OCI-LY7 (cell line): ENCODE data around the gene CIDEB. TPM values are rescaled to one million over a fixed set of nuclear protein-coding genes. Genes with fewer than 3 reads are reported as not detected.

Source experiments
- BruUV-seq: library from RNA; stranded (reverse); fragments of 400-500 nt; replicated peaks from 2 replicates; lab custom pipeline; 2021; lab: Mats Ljungman, UMichigan
- CTCF ChIA-PET: fragments of 300-600 bp; sonication (Branson Sonifier 250); formaldehyde crosslinking; loops from one replicate; lab custom pipeline; 2022; ENCODE audit warnings: antibody characterized with exemption; ENCODE audit not compliant: unreplicated experiment; lab: Charles Lee
- POLR2A ChIA-PET: fragments of 300-600 bp; sonication (Branson Sonifier 250); formaldehyde crosslinking; loops from one replicate; lab custom pipeline; 2022; ENCODE audit warnings: antibody characterized with exemption; lab: Charles Lee
- DNase-seq: peaks from one replicate; pipeline ENCODE4 v3.0.0-alpha.2; 2015; ENCODE audit warnings: low spot score
- H2AFZ ChIP-seq: fragments of 200-600 bp; sonication (generic), shearing (Covaris generic); 2 replicates; pipeline ENCODE4 v1.6.1; 2014; ENCODE audit warnings: mild to moderate bottlenecking, antibody characterized with exemption, low read length, moderate library complexity
- H3K27ac ChIP-seq: fragments of 200-600 bp; sonication (generic); 2 replicates; pipeline ENCODE4 v1.5.1; 2014; ENCODE audit warnings: mixed run types, low read depth, mild to moderate bottlenecking, moderate library complexity, low read length, inconsistent platforms; ENCODE audit not compliant: poor library complexity, severe bottlenecking
- H3K36me3 ChIP-seq: fragments of 200-600 bp; sonication (generic); 2 replicates; pipeline ENCODE4 v1.6.1; 2014; ENCODE audit warnings: mild to moderate bottlenecking, antibody characterized with exemption, low read length, moderate library complexity, mixed read lengths; ENCODE audit not compliant: insufficient read depth
- H3K4me1 ChIP-seq: fragments of 200-600 bp; sonication (generic); 2 replicates; pipeline ENCODE4 v1.5.1; 2014; ENCODE audit warnings: mild to moderate bottlenecking, low read length; ENCODE audit not compliant: insufficient read depth, poor library complexity, severe bottlenecking
- H3K4me2 ChIP-seq: fragments of 200-600 bp; sonication (generic); 2 replicates; pipeline ENCODE4 v1.6.1; 2014; ENCODE audit warnings: mild to moderate bottlenecking, low read length
- H3K4me3 ChIP-seq: fragments of 200-600 bp; sonication (generic); 2 replicates; pipeline ENCODE4 v1.5.1; 2014; ENCODE audit warnings: mild to moderate bottlenecking, low read depth, low read length; ENCODE audit not compliant: poor library complexity, severe bottlenecking
- H3K79me2 ChIP-seq: fragments of 200-600 bp; sonication (generic); 2 replicates; pipeline ENCODE4 v1.6.1; 2016; ENCODE audit warnings: low read depth, mild to moderate bottlenecking, low read length, moderate library complexity, mixed read lengths; ENCODE audit not compliant: insufficient read depth
- H3K9me2 ChIP-seq: fragments of 200-600 bp; sonication (generic); 2 replicates; pipeline ENCODE4 v1.6.1; 2016; ENCODE audit warnings: mild to moderate bottlenecking, low read length, mixed read lengths; ENCODE audit not compliant: insufficient read depth
- H3K9me3 ChIP-seq: fragments of 200-600 bp; sonication (generic); 2 replicates; pipeline ENCODE4 v1.6.1; 2014; ENCODE audit warnings: mild to moderate bottlenecking, mixed run types, low read length, mixed read lengths
- H4K20me1 ChIP-seq: fragments of 200-600 bp; sonication (generic); 2 replicates; pipeline ENCODE4 v1.6.1; 2014; ENCODE audit warnings: mild to moderate bottlenecking, antibody characterized with exemption, low read length, moderate library complexity, mixed read lengths; ENCODE audit not compliant: insufficient read depth
- CTCF ChIP-seq: fragments of 200-600 bp; sonication (generic); conservative IDR thresholded peaks from 2 replicates; pipeline ENCODE4 v1.5.1; 2014; ENCODE audit warnings: mild to moderate bottlenecking, antibody characterized with exemption, low read length, moderate library complexity, mixed read lengths
- EZH2phosphoT487 ChIP-seq: fragments of 200-600 bp; sonication (generic); IDR thresholded peaks from 2 replicates; pipeline ENCODE4 v1.6.1; 2018; ENCODE audit warnings: low read depth, borderline replicate concordance, mild to moderate bottlenecking, mixed run types, antibody characterized with exemption, low read length, moderate library complexity, mixed read lengths
- intact Hi-C: fragments of 100-400 bp; cut with micrococcal nuclease; formaldehyde crosslinking; loops from one replicate; pipeline ENCODE4 v1.10.0; 2022; ENCODE audit not compliant: unreplicated experiment
- total RNA-seq, 2 experiments: library from RNA; depleted of rRNA in 1 of 2; stranded (reverse); fragments of >200 nt in 1 of 2; shearing (Covaris generic) in 1 of 2; gene quantifications; 2 replicates each; pipeline ENCODE4 v1.2.3, GENCODE V29; 2014 to 2022

CIDEB gene
- total RNA-seq, 2 experiments from 2014 or later, result 1.6 TPM; not detected in 1

GRCh38 chr14:24313913-24314312 is 6.1 kb upstream of the CIDEB start:
- Histone ChIP-seq H3K27ac (no peak overlapping the region), H3K4me2 (no peak overlapping the region), H3K9me3 (no peaks in the 10 kb centered on the region), H3K36me3 (peaks cover 49% of the 10 kb centered on the region), H3K4me3 (no peak overlapping the region), H4K20me1 (no peaks in the 10 kb centered on the region), H3K79me2 (no peaks in the 10 kb centered on the region), H2AFZ (no peak overlapping the region), H3K4me1 (peaks cover 38% of the 10 kb centered on the region), H3K9me2 (no peaks in the 10 kb centered on the region)
- intact Hi-C loops, result no loop called here
- BruUV-seq, result no TSS peak
- DNase-seq, result no peak
- ChIA-PET POLR2A (no interaction called here), CTCF (no interaction called here)
- TF ChIP-seq CTCF (no peak), EZH2phosphoT487 (no peak)

- H3K79me2 ChIP-seq, result no peaks in the 10 kb centered on the region
- BruUV-seq, result no TSS peak
- no peak overlapping the region for H3K4me3 ChIP-seq
- no peaks in the 10 kb centered on the region for H4K20me1 ChIP-seq
- no peaks in the 10 kb centered on the region for H3K9me2 ChIP-seq
- intact Hi-C loops, result no loop called here
- no peaks in the 10 kb centered on the region for H3K9me3 ChIP-seq
- no peak overlapping the region for H2AFZ ChIP-seq
- H3K27ac ChIP-seq, result peak overlapping the region; percentile 42
- CTCF ChIA-PET, result interaction anchor here (0.6 kb wide), 1 partner anchor 1126 kb away, joined by 3 read pairs; no protein-coding TSS in a partner anchor
- peak overlapping the region; percentile 53 for H3K4me2 ChIP-seq
- peaks cover 57% of the 10 kb centered on the region for H3K36me3 ChIP-seq
- POLR2A ChIA-PET, result interaction anchor here (1.0 kb wide), 1 partner anchor 7 kb away, joined by 3 read pairs; no protein-coding TSS in a partner anchor
- DNase-seq, result peak; percentile 62
- TF ChIP-seq CTCF (no peak), EZH2phosphoT487 (no peak)
- peaks cover 38% of the 10 kb centered on the region for H3K4me1 ChIP-seq
Measured at GRCh38 chr14:24312736-24313507, 5.1 kb upstream of the CIDEB start.
